ENCODE results near the gene FANCC.

The FANCC gene

DNA sequence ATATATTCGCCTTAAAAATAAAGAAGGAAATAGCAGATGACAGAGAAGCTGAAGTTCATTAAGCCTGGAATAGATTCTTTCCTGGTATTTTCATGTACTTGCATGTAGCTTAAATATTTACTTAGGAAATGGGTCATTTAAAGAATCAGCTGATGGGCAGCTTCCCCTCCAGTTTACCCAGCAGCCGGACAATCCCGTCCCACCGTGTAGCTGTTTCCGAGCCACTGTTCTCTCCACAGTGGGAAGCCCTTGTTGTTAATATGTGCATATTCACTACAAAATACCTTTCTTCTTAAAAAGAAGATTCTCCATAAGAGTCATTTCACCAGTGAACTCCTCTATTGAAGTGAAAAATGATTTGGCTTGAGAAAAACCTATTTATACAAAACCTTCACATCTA, 187.0 kb downstream of the FANCC start:
- H3K27ac ChIP-seq: no peak overlapping the region
- in situ Hi-C loops (cut with HindIII; ENCODE audit: low pct_ligation_motif_present, low sequenced_read_pairs): no loop called here
- TF ChIP-seq CTCF (IDR thresholded peaks at IDR 0.05; ENCODE audit: low read depth, low read length, missing control alignments): no peak
- no peak for DNase-seq
- no peaks in the 10 kb centered on the region for H3K27me3 ChIP-seq (replicated peaks)
- H3K4me3 ChIP-seq (ENCODE audit: low read depth, low read length): no peak overlapping the region
- no peaks in the 10 kb centered on the region for H3K36me3 ChIP-seq (replicated peaks)

- Histone ChIP-seq H3K27me3 (replicated peaks) (no peaks in the 10 kb centered on the region), H3K27ac (no peak overlapping the region), H3K36me3 (replicated peaks) (no peaks in the 10 kb centered on the region), H3K4me3 (ENCODE audit: low read depth, low read length) (no peak overlapping the region)
- DNase-seq: no peak
- TF ChIP-seq CTCF (IDR thresholded peaks at IDR 0.05; ENCODE audit: low read depth, low read length, missing control alignments): no peak
- in situ Hi-C loops (cut with HindIII; ENCODE audit: low pct_ligation_motif_present, low sequenced_read_pairs): no loop called here
These were observed 187.8 kb downstream of the FANCC start for GRCh38 chr9:95129476-95130291.

DNA sequence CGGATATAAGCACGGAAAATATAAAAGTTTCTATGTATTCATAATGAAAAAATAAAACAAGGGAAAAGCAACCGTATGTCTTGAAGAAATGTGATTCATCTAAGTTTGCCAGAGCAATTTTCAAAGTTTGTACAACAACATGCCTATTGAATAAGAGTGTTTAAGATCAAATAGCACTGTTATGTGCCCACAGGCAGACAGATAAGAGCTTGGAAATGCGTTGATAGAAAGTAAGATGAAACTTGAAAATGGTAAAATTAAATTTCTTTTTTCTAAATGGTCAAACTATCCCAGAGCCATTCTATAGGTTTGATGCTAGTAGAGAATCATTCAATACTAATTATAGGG, 189.4 kb downstream of the FANCC start:
- in situ Hi-C loops (cut with HindIII; ENCODE audit: low pct_ligation_motif_present, low sequenced_read_pairs): no loop called here
- Histone ChIP-seq H3K4me3 (ENCODE audit: low read depth, low read length) (no peak overlapping the region), H3K27me3 (replicated peaks) (no peaks in the 10 kb centered on the region), H3K36me3 (replicated peaks) (no peaks in the 10 kb centered on the region), H3K27ac (no peak overlapping the region)
- DNase-seq: no peak
- TF ChIP-seq CTCF (IDR thresholded peaks at IDR 0.05; ENCODE audit: low read depth, low read length, missing control alignments): no peak

- Histone ChIP-seq H3K27me3 (replicated peaks) (no peaks in the 10 kb centered on the region), H3K36me3 (replicated peaks) (no peaks in the 10 kb centered on the region), H3K27ac (no peak overlapping the region), H3K4me3 (ENCODE audit: low read depth, low read length) (peak overlapping the region; percentile 55)
- DNase-seq: peak; percentile 74
- in situ Hi-C loops (cut with HindIII; ENCODE audit: low pct_ligation_motif_present, low sequenced_read_pairs): no loop called here
- peak; percentile 99 for TF ChIP-seq CTCF (IDR thresholded peaks at IDR 0.05; ENCODE audit: low read depth, low read length, missing control alignments)
These were observed 190.0 kb downstream of the FANCC start for GRCh38 chr9:95127249-95128176.

GRCh38 chr9:95126739-95127138, 190.8 kb downstream of the FANCC start:
- H3K4me3 ChIP-seq (ENCODE audit: low read depth, low read length): no peak overlapping the region
- DNase-seq: no peak
- no peaks in the 10 kb centered on the region for H3K36me3 ChIP-seq (replicated peaks)
- H3K27me3 ChIP-seq (replicated peaks): no peaks in the 10 kb centered on the region
- no peak overlapping the region for H3K27ac ChIP-seq
- TF ChIP-seq CTCF (IDR thresholded peaks at IDR 0.05; ENCODE audit: low read depth, low read length, missing control alignments): no peak
- in situ Hi-C loops (cut with HindIII; ENCODE audit: low pct_ligation_motif_present, low sequenced_read_pairs): no loop called here

All from brain microvascular endothelial cell (primary cell).